Mucosa of stomach (tissue), 1 donor: ENCODE data around the gene MYOM1.

Source experiments
- H3K27me3 ChIP-seq: one replicate; pipeline ENCODE4 v1.7.0; 2013; ENCODE audit warnings: mild to moderate bottlenecking, low read length; ENCODE audit not compliant: control insufficient read depth, insufficient read depth
- H3K36me3 ChIP-seq: one replicate; pipeline ENCODE4 v1.7.0; 2013; ENCODE audit warnings: low read length; ENCODE audit not compliant: control insufficient read depth, insufficient read depth
- H3K4me1 ChIP-seq: one replicate; pipeline ENCODE4 v1.7.0; 2013; ENCODE audit warnings: mild to moderate bottlenecking, low read length; ENCODE audit not compliant: control insufficient read depth, insufficient read depth
- H3K4me3 ChIP-seq: one replicate; pipeline ENCODE4 v1.7.0; 2013; ENCODE audit warnings: low read length
- H3K9ac ChIP-seq: one replicate; pipeline ENCODE4 v1.7.0; 2013; ENCODE audit warnings: mild to moderate bottlenecking, low read length, moderate library complexity
- H3K9me3 ChIP-seq: one replicate; pipeline ENCODE4 v1.7.0; 2013; ENCODE audit warnings: mild to moderate bottlenecking, low read length, moderate library complexity; ENCODE audit not compliant: control insufficient read depth
- donor health status: Pancreatic carcinoma.

MYOM1 gene

GRCh38 chr18:3190610-3191009, 29.2 kb downstream of the MYOM1 start:
- Histone ChIP-seq H3K9ac (no peak overlapping the region), H3K4me3 (no peak overlapping the region), H3K9me3 (no peaks in the 10 kb centered on the region), H3K36me3 (no peaks in the 10 kb centered on the region), H3K27me3 (no peaks in the 10 kb centered on the region), H3K4me1 (no peaks in the 10 kb centered on the region)

GRCh38 chr18:3189884-3190283, 29.9 kb downstream of the MYOM1 start:
- H3K9me3 ChIP-seq = no peaks in the 10 kb centered on the region
- H3K4me3 ChIP-seq = no peak overlapping the region
- H3K36me3 ChIP-seq = no peaks in the 10 kb centered on the region
- no peak overlapping the region for H3K9ac ChIP-seq
- H3K4me1 ChIP-seq = no peaks in the 10 kb centered on the region
- H3K27me3 ChIP-seq = no peaks in the 10 kb centered on the region

- no peak overlapping the region for H3K4me3 ChIP-seq
- H3K9me3 ChIP-seq = no peaks in the 10 kb centered on the region
- no peaks in the 10 kb centered on the region for H3K27me3 ChIP-seq
- H3K9ac ChIP-seq = no peak overlapping the region
- H3K36me3 ChIP-seq = no peaks in the 10 kb centered on the region
- no peaks in the 10 kb centered on the region for H3K4me1 ChIP-seq
Measured at GRCh38 chr18:3186678-3187658, 32.8 kb downstream of the MYOM1 start.

- H3K36me3 ChIP-seq = no peaks in the 10 kb centered on the region
- H3K9ac ChIP-seq = no peak overlapping the region
- H3K9me3 ChIP-seq = no peaks in the 10 kb centered on the region
- no peaks in the 10 kb centered on the region for H3K4me1 ChIP-seq
- no peaks in the 10 kb centered on the region for H3K27me3 ChIP-seq
- no peak overlapping the region for H3K4me3 ChIP-seq
Measured at GRCh38 chr18:3184275-3184963, 35.3 kb downstream of the MYOM1 start.

- H3K9me3 ChIP-seq = no peaks in the 10 kb centered on the region
- H3K4me1 ChIP-seq = no peaks in the 10 kb centered on the region
- H3K27me3 ChIP-seq = no peaks in the 10 kb centered on the region
- H3K9ac ChIP-seq = no peak overlapping the region
- H3K36me3 ChIP-seq = no peaks in the 10 kb centered on the region
- H3K4me3 ChIP-seq = no peak overlapping the region
Measured at GRCh38 chr18:3183103-3183717, 36.6 kb downstream of the MYOM1 start.

GRCh38 chr18:3180325-3180724, 39.4 kb downstream of the MYOM1 start:
- H3K9ac ChIP-seq = no peak overlapping the region
- no peaks in the 10 kb centered on the region for H3K9me3 ChIP-seq
- H3K4me1 ChIP-seq = no peaks in the 10 kb centered on the region
- no peaks in the 10 kb centered on the region for H3K27me3 ChIP-seq
- H3K4me3 ChIP-seq = no peak overlapping the region
- H3K36me3 ChIP-seq = no peaks in the 10 kb centered on the region

- Histone ChIP-seq H3K9me3 (no peaks in the 10 kb centered on the region), H3K4me3 (no peak overlapping the region), H3K36me3 (no peaks in the 10 kb centered on the region), H3K4me1 (no peaks in the 10 kb centered on the region), H3K27me3 (no peaks in the 10 kb centered on the region), H3K9ac (no peak overlapping the region)
Measured at GRCh38 chr18:3179430-3180089, 40.2 kb downstream of the MYOM1 start.

- H3K9ac ChIP-seq = no peak overlapping the region
- H3K4me1 ChIP-seq = no peaks in the 10 kb centered on the region
- H3K4me3 ChIP-seq = no peak overlapping the region
- no peaks in the 10 kb centered on the region for H3K36me3 ChIP-seq
- H3K9me3 ChIP-seq = no peaks in the 10 kb centered on the region
- H3K27me3 ChIP-seq = no peaks in the 10 kb centered on the region
Measured at GRCh38 chr18:3177902-3178687, 41.7 kb downstream of the MYOM1 start.

- no peak overlapping the region for H3K4me3 ChIP-seq
- no peaks in the 10 kb centered on the region for H3K36me3 ChIP-seq
- no peaks in the 10 kb centered on the region for H3K27me3 ChIP-seq
- no peaks in the 10 kb centered on the region for H3K9me3 ChIP-seq
- no peaks in the 10 kb centered on the region for H3K4me1 ChIP-seq
- H3K9ac ChIP-seq = no peak overlapping the region
Measured at GRCh38 chr18:3175195-3175758, 44.5 kb downstream of the MYOM1 start.

GRCh38 chr18:3172097-3172496, 47.7 kb downstream of the MYOM1 start:
- H3K36me3 ChIP-seq = no peaks in the 10 kb centered on the region

GRCh38 chr18:3171631-3172030, 48.1 kb downstream of the MYOM1 start:
- Histone ChIP-seq H3K9me3 (no peaks in the 10 kb centered on the region), H3K27me3 (no peaks in the 10 kb centered on the region), H3K4me3 (no peak overlapping the region), H3K9ac (no peak overlapping the region), H3K4me1 (no peaks in the 10 kb centered on the region), H3K36me3 (no peaks in the 10 kb centered on the region)

More at GRCh38 chr18:3172097-3172496, 47.7 kb downstream of the MYOM1 start:
- no peaks in the 10 kb centered on the region for H3K27me3 ChIP-seq
- H3K9me3 ChIP-seq = no peaks in the 10 kb centered on the region
- H3K4me3 ChIP-seq = no peak overlapping the region
- no peak overlapping the region for H3K9ac ChIP-seq
- no peaks in the 10 kb centered on the region for H3K4me1 ChIP-seq
